ENCODE results near the gene MARCHF3.

DNA sequence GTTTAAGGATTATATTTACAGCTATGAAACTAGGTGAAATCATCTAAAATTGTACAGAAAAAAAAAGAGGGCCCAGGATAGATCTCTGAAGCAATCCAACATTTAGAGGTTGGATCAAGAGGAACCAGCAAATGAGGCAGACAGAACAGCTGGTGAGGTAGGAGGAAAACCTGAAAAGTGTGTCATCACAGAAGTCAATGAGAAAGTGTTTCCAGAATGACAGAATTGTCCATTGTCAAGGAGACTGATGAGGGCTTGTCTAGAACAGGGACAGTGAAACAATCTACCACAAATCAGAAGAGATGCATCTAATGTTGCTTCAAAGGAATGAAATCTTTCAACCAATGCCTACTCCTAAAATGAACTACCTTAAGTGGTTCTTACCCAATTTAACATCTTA lies 36.4 kb upstream of the MARCHF3 start:
- TF ChIP-seq, protein P1, sequence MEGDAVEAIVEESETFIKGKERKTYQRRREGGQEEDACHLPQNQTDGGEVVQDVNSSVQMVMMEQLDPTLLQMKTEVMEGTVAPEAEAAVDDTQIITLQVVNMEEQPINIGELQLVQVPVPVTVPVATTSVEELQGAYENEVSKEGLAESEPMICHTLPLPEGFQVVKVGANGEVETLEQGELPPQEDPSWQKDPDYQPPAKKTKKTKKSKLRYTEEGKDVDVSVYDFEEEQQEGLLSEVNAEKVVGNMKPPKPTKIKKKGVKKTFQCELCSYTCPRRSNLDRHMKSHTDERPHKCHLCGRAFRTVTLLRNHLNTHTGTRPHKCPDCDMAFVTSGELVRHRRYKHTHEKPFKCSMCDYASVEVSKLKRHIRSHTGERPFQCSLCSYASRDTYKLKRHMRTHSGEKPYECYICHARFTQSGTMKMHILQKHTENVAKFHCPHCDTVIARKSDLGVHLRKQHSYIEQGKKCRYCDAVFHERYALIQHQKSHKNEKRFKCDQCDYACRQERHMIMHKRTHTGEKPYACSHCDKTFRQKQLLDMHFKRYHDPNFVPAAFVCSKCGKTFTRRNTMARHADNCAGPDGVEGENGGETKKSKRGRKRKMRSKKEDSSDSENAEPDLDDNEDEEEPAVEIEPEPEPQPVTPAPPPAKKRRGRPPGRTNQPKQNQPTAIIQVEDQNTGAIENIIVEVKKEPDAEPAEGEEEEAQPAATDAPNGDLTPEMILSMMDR (IDR thresholded peaks at IDR 0.05; ENCODE audit: low read length), result no peak
- TF ChIP-seq EZH2phosphoT487 (IDR thresholded peaks at IDR 0.05; ENCODE audit: low read length) (no peak), EZH2 (optimal IDR thresholded peaks at IDR 0.05; ENCODE audit: low read depth, low read length) (no peak)

All from MM.1S (cell line).